T-helper 9 cell (primary cell): ENCODE data around the gene ARRDC2.
"Not testable (repeated sequence)": the region's sequence is repeated elsewhere in the genome, so short reads cannot be mapped to it uniquely, and the experiment has no call there.

Experiments
- DNase-seq: peaks from one replicate; pipeline ENCODE4 v3.0.0-alpha.2; 2020

ARRDC2 gene

DNA sequence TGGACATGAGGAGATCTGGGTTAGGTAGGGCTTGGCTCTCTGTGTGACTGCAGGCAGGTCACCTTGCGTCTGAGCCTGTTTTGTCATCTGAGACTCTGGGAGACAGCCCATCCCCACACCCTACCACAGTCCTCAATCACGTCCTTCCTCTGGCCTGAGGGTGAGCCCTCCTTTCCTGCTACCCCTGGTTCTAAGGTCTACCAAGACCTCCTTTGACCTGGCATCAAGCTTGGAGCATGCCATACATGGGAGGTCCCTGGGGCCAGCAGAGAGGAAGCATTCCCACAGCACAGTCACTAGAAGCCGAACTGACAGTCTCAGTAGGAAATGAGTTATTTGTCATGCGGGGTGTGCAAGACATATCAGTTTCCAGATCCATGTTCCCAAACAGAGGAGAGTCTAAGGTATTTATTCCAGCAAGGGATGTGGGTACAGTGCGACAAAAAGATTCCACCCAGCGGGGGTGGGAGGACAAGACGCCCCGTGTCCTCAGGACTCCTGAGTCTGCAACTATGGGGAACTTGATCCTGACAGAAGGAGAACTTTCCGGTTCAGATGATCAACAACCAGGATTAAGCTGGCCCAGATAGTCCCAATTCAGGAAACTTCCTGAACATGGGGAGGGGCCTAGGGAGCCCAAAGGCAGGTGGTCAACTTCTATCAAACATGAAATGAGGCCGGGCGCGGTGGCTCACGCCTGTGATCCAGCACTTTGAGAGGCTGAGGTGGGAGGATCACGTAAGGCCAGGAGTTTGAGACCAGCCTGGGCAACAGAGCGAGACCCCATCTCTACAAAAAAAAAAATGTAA is 9.5 kb downstream of the ARRDC2 start:
- DNase-seq, result no peak

DNA sequence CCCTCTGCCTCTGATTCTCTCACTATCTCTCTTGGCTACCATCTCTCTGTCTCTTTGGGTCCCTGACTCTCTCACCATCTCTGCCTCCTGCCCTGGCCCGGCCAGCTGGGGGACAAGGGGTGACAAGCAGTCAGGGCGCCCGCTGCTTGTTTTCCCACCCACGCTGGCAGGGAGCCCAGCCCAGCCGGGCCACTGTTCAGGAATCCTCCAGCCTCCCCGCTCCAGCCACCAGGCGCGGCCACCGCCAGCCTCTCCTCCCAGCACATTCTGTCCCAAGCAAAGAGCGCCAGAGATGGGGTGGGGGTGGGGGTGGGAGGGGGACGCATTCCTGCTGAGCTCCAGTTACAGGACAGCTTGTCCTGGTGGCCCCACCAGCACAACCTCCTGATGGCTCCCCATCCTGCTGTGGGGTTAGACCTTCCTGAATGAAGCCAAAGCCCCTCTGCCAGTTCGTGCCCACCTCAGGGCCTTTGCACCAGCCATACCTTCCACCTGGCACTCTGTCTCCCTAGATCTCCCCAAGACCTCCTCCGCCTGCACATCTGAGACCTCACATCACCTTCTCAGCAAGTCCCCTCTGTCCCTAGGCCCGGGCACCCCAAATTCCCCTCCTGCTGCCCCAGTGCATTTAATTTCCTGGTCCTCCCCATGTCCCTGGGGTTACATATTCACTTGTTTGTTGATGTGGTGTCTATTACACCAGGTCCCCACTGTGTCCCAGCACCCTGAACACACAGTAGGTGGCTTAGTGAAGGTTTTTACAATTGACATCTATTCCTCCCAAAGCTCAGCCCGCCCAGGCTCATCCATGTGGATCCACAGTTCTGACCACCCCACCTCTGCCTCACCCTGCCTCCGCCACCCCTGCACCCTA is 12.5 kb downstream of the ARRDC2 start:
- no peak for DNase-seq

DNA sequence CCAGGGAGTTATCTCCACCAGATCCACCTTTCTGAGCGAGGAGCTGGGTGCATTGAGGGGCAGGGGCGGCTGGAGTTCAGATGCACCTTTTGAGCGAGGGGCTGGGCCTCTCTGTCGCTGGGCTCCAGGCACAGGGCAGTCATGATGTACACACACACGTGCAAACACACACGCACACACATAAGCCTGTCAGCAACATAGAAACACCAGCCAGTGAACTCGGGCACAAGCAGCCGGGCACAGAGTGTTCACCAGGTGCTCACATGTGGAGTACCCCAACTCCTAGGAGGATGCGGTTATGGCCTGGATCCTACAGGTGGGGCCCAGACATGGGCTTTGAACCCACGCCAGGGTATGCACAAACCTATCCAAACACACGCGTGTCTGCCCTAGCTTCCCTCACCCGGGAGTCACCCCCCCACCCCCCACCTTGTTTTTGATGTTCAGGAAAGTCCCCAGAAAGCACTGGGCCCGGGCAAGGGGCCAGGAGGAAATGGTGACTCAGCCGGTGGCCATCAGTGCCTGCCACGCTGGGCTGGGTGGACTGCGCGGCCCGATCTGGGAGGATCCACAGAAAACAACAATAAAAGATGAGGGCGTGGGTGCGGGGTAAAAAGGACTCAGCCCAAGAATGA is 13.3 kb downstream of the ARRDC2 start:
- DNase-seq, result peak; percentile 72

DNA sequence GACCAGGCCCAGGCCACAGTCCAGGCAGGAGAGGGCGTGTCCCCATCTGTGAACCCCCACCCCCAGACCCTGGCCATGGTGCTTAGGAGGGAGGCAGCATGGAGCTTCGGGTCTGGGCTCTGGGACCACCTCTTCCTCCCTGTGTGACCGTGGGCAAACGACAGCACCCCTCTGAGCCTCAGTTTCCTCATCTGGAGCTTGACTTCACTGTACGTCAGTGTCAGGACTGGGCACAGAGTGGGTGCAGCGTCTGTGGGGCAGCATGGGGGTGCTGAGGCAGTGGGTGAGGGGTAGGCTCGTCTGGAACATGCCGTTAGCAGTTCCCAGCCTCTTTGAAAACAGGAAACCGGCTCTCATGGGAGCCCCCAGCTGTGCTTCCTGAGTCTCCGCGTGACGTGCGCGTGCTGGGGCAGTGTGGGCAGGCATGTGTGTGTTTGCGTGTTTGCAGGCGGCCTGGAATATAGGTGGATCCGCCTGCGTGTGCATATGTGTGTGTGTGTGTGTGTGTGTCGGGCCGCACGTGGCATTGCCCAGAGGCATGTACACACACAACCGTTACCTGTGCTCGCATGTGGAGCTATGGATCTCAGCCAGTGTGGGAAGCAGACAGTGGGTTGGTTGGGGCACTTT is 15.8 kb downstream of the ARRDC2 start:
- DNase-seq, result peak; percentile 72

DNA sequence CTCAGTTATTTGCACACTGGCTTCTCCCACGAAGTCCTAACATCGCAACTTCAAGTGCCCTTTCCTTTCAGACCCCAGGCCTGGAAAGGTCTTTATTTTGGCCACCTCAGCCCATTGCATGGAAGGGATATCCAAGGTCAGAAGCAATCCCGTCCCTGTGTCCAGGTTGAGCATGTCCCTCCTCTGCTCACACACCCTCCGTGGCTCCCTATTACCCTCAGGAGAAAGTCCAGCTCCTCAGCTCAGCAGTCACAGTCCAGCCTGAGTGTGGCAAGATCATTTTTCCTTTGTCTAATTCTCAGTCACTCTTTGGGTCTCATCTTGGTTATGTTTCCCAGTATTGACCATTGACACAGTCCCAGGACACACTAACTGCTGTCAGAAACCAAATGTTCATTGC is 19.2 kb downstream of the ARRDC2 start:
- DNase-seq, result no peak

DNA sequence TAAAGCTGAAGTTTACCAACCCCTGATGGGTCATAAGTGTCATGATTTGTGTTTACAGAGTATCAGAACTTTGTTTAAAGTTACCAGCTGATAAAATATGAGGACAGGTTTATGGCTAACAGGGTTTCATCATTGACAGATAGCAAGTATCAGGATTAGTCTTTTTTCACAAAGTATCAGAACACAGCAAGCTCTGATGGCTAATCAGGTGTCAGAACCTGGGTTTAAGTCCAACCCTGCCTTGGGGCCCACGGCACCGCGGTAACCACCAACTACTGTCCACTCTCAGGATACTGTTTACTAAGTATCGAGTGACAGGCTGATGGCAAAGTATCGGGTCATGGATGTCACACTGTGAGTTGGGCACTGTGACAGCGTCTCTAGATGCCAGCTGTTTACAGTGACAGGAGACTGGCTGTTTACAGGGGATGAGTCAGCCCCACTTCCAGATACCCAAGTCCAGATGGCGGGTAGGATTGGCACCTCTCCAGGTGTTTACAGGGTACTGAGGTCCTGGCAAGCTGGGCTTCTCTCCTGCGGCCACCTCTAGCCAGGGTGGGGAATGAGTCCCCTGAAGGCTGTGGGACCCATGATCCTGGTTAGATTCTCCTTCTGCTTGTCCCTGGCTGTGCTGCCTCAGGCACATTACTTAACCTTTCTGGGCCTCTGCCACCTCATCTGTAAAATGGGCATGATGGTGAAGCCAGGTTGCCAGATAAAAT is 21.8 kb downstream of the ARRDC2 start:
- DNase-seq, result no peak

DNA sequence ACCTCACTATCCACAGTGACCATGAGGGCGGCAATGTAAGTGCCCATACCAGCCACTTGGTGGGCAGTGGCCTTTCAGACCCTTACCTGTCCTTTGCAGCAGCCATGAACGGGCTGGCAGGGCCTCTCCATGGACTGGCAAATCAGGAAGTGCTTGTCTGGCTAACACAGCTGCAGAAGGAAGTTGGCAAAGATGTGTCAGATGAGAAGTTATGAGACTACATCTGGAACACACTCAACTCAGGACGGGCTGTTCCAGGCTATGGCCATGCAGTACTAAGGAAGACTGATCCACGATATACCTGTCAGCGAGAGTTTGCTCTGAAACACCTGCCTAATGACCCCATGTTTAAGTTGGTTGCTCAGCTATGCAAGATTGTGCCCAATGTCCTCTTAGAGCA is 23.4 kb downstream of the ARRDC2 start:
- DNase-seq, result not testable (repeated sequence)

DNA sequence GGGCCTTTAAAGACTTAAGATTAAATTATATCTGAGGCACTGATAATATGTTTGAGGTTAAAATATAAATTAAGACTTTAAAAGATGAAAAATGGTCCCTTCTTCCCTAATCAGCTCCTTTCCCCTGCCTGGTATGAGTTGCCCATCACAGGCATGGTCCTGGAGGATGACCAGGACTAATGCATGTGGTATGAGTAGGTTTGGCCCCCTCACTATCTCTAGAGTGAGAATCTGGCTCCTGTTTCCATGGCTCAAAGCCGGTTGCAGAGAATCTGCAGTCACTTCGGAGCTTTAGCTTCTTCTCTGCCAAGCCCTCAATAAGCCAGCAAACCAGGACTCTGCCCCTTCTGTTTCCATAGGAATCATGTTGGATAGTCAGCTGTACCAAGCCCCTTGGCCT is 24.1 kb downstream of the ARRDC2 start:
- DNase-seq, result not testable (repeated sequence)

DNA sequence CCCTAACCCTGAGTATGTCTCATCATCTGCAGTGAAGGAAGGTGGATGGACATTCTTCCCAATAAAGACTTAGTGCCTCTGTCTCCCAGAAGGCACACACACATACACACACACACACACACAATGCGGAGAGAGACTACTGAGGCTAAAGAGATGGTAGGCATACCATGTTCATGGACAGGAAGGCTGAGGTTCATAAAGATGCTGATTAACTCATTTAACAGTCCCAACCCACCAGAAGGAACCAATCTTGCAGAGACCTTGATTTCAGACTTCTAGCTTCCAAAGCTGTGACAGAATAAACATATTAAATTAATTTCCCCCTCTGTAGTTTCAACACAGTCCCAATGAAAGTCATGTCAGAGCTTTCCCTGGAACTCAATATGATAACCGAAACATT is 33.1 kb downstream of the ARRDC2 start:
- no peak for DNase-seq

DNA sequence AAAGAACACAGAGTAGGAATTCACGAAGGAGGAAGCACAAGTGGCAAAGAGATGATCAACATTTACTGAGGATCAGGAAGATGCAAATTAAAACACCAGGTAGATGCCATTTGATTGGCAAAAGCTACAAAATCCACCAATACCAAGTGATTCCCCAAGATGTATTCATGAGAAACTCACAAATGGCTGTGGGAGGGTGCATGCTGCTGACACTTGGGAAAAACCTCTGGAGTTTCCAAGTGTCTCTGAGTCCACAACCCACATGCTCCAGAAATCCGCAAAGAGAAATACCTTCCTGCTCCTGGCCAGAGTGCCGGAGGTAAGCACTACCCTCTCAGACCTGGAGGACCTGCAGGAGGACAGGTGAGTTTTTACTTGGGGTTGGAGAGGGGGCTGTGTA is 35.7 kb downstream of the ARRDC2 start:
- DNase-seq, result no peak

DNA sequence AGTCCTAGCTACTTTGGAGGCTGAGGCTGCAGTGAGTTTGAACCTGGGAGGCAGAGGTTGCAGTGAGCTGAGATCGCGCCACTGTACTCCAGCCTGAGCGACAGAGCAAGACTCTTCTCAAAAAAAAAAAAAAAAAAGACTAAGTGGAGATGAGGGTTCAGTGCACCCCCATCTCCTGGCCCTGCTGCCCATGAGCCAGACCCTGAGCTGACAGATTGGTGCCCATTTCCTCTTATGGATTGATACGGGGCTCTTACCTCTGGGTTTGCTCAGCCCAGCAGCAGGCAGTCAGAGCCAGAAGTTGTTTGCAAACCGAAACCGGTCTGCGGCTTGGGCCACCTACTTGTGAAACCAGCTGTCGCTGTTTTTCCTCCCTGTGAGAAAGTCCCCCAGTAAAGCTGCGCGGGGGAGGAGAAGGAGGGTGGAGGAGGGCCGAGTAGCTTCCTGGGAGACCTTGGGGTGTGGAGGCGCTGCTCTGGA is 36.9 kb downstream of the ARRDC2 start:
- DNase-seq, result peak; percentile 63

DNA sequence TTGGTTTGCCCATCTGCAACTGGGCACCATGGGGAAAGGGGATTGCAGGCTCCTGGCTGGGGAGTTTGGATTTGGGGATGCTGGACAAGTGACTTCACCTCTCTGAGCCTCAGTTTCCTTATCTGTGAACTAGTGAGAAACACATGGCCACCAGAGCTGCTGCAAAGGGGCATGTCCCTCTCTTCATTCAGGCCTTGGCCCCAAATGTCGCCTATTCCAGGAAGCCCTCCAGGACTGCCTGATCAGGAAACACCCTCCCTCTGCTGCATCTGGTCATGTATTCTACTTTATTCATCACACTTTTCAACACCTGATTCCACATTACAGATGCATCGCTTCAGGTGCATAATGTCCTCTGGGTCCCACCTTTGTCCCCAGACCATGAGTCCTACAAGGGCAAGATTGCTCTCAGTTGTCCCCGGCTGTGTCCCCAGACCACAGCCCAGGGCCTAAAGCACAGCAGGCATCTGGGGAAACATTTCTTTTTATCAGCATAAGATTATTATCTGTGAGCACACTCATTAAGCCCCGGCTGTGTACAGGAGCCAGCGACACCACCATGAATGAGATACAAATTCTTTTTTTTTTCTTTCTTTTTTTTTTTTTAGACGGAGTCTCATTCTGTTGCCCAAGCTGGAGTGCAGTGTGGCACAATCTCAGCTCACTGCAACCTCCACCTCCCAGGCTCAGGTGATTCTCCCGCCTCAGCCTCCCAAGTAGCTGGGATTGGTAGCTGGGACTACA is 37.5 kb downstream of the ARRDC2 start:
- no peak for DNase-seq

DNA sequence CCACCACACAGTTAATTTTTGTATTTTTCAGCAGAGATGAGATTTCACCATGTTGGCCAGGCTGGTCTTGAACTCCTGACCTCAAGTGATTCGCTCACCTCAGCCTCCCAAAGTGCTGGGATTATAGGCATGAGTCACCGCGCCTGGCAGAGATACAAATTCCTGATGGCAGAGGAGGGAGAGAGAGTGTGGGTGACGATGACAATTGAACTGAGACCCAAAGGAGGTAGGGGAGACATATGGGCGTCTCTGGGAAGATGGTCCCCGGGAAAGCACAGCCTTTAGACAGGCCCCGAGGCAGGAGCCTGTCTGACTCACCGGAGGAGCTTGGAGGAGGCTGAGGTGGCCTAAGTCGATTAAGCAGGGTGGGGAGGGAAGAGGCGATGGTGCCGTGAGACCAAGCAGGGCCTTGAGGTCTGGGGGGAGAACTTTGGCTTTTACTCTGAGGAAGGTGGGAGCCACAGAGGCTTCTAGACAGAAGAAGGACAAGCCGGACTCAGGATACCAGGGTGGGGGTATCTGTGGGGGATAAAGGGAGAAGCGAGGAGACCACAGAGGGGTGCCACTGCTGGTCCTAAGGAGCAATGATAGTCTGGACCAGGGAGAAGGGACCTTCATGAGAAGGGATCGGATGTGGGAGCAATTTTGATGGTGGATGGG is 38.2 kb downstream of the ARRDC2 start:
- no peak for DNase-seq

DNA sequence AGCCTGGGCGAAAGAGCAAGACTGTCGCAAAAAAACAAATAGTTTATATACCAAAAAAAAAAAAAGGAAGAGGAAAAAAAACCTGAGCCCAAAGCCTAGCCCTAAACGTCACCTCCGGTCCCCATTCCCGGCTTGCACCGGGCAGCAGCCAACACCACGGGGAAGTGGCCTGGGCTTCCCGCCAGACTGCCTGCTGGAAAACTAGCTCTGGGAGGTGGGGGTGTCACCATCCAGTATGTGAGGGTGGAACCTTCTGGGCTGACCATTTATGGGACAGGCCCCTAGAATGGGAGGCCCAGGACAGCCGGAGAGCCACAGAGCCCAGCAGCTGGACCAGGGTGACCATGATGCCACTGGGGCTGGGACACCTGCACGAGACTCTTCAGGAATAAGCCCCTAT is 41.4 kb downstream of the ARRDC2 start:
- DNase-seq, result no peak

DNA sequence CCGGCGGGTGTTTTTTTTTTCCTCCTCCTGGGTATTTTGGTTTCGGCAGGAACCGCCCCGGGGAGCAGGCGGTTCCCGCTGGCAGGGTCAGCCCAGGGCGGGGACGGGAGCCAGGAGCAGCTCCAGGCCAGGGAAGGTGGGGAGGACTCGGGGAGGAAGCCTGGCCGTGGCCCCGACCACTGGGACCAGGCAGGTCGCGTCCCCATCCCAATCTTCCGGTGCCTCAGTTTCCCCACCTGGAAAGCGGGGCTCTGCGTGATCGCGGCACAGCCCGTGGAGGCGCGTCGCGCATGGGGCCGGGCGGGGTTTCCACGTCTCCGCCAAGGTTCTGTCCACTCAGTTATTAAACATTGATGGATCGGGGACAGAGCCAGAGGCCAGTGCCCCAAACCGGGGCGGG is 43.9 kb downstream of the ARRDC2 start:
- DNase-seq, result no peak

DNA sequence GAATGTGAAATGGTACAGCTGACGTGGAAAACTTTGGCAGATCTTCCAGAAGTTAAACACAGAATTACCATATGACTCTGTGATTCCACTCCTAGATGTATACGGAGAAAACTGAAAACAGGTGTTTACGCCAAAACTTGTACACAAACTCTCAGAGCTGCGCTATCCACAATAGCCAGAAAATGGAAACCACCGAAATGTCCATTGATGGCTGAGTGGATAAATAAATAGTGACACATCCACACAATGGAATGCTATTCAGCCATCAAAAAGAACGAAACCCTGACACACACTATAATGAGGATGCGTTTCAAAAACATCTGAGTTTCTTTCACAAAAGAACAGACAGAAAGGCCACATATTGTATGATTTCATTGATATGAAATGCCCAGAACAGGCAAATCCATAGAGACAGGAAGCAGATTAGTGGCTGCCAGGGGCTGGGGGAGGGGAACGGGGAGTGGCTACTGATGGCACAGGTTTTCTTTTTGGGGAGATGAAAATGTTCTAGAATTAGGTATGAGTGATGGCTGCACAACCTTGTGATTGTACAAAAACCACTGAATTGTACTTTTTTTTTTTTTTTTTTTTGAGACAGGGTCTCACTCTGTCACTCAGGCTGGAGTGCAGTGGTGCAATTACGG is 45.7 kb downstream of the ARRDC2 start:
- no peak for DNase-seq

DNA sequence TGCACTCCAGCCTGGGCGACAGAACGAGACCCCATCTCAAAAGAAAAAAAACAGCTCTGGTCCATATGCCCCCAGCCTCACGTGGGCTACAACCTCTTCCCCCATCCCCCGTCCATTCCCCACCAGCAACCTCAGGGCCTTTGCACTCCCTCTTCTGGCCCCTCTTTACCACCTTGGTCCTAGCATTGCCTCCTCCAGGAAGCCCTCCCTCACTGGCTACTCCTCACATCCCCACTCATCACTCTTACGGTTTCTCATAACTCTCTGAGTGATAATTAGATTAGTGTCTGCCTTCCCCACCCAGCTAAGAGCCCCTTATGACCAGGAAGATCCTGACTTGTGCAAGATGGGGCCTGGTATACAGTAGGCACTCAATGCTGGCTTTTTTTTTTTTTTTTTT is 48.0 kb downstream of the ARRDC2 start:
- no peak for DNase-seq

DNA sequence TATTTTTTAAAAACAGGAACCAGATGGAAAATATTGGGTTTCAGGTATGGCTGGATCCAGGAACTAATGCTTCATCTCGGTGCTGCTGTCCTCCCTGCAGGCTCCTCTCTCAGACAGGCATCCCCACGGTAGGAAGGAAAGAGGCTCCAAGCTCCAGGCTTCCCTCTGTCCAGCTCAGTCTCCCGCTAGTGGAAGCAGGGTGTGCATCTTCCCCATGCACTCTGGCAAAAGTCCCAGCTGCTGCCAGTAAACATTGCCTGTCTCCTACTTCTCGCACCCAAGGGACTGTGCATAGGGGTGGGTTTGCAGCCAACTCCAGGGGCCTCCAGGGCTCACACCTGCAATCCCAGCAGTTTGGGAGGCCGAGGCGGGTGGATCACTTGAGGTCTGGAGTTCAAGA is 49.6 kb downstream of the ARRDC2 start:
- no peak for DNase-seq

DNA sequence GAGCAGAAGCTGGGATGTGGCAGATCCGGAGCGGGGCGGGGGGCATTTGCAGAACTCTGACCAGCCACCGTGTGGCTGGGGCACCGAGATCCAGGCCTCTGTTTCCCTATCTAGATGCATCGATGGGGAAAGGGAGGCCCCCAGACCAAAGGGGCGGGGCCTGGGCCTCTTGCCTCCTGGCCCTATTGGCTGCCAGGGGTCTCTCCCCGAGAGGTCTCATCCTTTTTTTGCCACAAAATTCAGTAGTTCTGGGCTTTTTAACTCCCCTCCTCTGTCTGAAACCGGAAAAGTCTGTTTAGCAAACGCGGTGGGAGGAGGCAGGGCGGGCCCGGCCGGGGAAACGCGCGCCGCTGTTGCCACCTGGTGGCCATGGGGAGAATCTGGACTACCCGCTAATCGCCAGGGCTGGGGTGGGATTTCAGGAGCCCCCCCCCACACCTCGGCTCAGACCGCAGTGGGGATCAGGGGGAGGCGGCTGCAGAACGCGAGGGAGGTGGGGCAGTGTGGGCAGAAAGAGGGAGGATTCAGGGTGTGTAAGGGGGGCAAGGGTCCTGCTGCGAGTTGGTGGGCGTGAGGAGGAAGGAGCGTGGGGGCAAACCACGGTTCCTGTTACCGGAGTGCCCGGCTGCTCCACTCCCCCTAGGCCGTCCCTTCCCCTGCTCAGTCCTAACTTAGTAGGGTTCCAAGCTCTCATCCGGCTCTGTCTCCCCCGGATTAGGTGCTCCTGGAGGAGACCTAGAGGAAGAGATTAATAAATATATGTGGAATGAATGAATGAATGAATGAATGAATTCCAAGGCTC is 50.4 kb downstream of the ARRDC2 start:
- peak; percentile 77 for DNase-seq

DNA sequence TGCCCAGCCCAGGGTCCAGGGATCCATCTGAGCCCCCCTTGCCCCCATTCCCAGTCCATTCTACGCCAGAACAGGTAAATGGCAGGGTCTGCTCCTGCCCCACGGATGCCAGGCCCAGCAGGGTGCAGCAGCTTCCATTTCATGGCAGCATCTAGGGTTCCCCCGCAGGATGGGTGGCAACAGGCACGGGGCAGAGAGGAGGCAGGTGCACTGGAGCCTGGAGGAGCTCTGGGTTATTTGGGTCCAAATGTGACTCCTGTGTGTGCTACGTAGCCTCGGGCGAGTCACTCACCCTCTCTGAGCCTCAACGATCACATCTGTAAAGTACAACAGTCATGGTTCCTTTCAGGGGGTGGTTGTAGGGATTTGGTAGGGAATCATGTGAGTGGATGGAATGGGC is 51.3 kb downstream of the ARRDC2 start:
- DNase-seq, result no peak
